ENCODE measurements around the gene STAT1.

GRCh38 chr2:190968522-190968921 lies 45.4 kb downstream of the STAT1 start:
- TF ChIP-seq, protein P1, sequence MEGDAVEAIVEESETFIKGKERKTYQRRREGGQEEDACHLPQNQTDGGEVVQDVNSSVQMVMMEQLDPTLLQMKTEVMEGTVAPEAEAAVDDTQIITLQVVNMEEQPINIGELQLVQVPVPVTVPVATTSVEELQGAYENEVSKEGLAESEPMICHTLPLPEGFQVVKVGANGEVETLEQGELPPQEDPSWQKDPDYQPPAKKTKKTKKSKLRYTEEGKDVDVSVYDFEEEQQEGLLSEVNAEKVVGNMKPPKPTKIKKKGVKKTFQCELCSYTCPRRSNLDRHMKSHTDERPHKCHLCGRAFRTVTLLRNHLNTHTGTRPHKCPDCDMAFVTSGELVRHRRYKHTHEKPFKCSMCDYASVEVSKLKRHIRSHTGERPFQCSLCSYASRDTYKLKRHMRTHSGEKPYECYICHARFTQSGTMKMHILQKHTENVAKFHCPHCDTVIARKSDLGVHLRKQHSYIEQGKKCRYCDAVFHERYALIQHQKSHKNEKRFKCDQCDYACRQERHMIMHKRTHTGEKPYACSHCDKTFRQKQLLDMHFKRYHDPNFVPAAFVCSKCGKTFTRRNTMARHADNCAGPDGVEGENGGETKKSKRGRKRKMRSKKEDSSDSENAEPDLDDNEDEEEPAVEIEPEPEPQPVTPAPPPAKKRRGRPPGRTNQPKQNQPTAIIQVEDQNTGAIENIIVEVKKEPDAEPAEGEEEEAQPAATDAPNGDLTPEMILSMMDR (IDR thresholded peaks at IDR 0.05), result no peak
- TF ChIP-seq POLR2A (IDR thresholded peaks at IDR 0.05), result no peak
- TF ChIP-seq POLR2AphosphoS5 (IDR thresholded peaks at IDR 0.05; ENCODE audit: insufficient read depth in 1 of 2, low read depth in 1 of 2), result no peak

All from vagina (tissue), 2 donors.